ENCODE data around the gene CYP3A5. TPM values are rescaled to one million over a fixed set of nuclear protein-coding genes. Genes with fewer than 3 reads are reported as not detected.

CYP3A5 gene
- total and polyA plus RNA-seq, 10 of the 15 experiments (the other 5 are each of a cell fraction or from before 2014, with no cell fraction given): 0.05 to 1.3 (median 0.09) TPM; not detected in 2

DNA sequence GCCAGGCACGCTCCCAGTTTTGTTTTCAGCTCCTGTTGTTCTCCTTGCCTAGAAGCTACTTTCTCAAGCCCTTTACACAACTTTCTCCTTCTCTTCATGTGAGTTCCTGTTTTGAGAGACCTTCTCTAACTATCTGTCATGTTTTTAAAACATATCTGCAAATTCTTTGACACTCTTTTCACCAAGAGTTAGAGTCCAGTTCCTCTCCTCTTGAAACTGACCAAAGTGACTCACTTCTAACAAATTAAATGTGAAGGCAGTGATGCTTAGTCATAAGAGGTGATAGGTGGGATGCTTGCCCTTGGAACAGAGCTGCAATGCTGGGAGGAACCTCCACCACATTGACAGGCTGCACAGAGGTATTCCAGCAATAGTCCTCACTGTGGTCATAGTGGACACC, 37.8 kb downstream of the CYP3A5 start:
- no peak overlapping the region for H3K27ac ChIP-seq (ENCODE audit: control insufficient read depth, insufficient read depth)
- ATAC-seq (no peak), FAIRE-seq (no peak), DNase-seq (ENCODE audit: low read depth, low spot score) (no peak)
- no peaks in the 10 kb centered on the region for H3K9me3 ChIP-seq (replicated peaks; ENCODE audit: control insufficient read depth, insufficient read depth, low read length)
- in situ Hi-C loops (cut with MboI): no loop called here
- ChIA-PET POLR2A (no interaction called here), CTCF (interaction anchor here (0.5 kb wide), 1 partner anchor 35 kb away, joined by 3 read pairs; no protein-coding TSS in a partner anchor), SMC1A (ENCODE audit: uncharacterized antibody, unreplicated experiment) (interaction anchor here (1.0 kb wide), 1 partner anchor 10 kb away, joined by 3 read pairs; no protein-coding TSS in a partner anchor), RAD21 (ENCODE audit: unreplicated experiment) (no interaction called here)
- TF ChIP-seq, protein P1, sequence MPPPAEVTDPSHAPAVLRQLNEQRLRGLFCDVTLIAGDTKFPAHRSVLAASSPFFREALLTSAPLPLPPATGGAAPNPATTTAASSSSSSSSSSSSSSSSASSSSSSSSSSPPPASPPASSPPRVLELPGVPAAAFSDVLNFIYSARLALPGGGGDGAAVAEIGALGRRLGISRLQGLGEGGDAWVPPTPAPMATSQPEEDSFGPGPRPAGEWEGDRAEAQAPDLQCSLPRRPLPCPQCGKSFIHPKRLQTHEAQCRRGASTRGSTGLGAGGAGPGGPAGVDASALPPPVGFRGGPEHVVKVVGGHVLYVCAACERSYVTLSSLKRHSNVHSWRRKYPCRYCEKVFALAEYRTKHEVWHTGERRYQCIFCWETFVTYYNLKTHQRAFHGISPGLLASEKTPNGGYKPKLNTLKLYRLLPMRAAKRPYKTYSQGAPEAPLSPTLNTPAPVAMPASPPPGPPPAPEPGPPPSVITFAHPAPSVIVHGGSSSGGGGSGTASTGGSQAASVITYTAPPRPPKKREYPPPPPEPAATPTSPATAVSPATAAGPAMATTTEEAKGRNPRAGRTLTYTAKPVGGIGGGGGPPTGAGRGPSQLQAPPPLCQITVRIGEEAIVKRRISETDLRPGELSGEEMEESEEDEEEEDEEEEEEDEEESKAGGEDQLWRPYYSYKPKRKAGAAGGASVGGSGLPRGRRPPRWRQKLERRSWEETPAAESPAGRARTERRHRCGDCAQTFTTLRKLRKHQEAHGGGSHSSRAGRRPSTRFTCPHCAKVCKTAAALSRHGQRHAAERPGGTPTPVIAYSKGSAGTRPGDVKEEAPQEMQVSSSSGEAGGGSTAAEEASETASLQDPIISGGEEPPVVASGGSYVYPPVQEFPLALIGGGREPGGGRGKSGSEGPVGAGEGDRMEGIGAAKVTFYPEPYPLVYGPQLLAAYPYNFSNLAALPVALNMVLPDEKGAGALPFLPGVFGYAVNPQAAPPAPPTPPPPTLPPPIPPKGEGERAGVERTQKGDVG (CRISPR knock-in tag; IDR thresholded peaks at IDR 0.05): no peak
- TF ChIP-seq, protein P2, sequence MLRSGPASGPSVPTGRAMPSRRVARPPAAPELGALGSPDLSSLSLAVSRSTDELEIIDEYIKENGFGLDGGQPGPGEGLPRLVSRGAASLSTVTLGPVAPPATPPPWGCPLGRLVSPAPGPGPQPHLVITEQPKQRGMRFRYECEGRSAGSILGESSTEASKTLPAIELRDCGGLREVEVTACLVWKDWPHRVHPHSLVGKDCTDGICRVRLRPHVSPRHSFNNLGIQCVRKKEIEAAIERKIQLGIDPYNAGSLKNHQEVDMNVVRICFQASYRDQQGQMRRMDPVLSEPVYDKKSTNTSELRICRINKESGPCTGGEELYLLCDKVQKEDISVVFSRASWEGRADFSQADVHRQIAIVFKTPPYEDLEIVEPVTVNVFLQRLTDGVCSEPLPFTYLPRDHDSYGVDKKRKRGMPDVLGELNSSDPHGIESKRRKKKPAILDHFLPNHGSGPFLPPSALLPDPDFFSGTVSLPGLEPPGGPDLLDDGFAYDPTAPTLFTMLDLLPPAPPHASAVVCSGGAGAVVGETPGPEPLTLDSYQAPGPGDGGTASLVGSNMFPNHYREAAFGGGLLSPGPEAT (IDR thresholded peaks at IDR 0.05; ENCODE audit: low read depth): no peak
- TF ChIP-seq, protein P3, sequence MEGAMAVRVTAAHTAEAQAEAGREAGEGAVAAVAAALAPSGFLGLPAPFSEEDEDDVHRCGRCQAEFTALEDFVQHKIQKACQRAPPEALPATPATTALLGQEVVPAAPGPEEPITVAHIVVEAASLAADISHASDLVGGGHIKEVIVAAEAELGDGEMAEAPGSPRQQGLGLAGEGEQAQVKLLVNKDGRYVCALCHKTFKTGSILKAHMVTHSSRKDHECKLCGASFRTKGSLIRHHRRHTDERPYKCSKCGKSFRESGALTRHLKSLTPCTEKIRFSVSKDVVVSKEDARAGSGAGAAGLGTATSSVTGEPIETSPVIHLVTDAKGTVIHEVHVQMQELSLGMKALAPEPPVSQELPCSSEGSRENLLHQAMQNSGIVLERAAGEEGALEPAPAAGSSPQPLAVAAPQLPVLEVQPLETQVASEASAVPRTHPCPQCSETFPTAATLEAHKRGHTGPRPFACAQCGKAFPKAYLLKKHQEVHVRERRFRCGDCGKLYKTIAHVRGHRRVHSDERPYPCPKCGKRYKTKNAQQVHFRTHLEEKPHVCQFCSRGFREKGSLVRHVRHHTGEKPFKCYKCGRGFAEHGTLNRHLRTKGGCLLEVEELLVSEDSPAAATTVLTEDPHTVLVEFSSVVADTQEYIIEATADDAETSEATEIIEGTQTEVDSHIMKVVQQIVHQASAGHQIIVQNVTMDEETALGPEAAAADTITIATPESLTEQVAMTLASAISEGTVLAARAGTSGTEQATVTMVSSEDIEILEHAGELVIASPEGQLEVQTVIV (IDR thresholded peaks at IDR 0.05; ENCODE audit: borderline replicate concordance, partially characterized antibody): no peak
- TF ChIP-seq ZNF217 (IDR thresholded peaks at IDR 0.05) (no peak), PAX5 (IDR thresholded peaks at IDR 0.05; ENCODE audit: borderline replicate concordance, low read depth, low read length) (no peak)
- BruUV-seq (replicated peaks): no TSS peak
- H2AFZ ChIP-seq (ENCODE audit: control insufficient read depth, low read depth, low read length): no peak overlapping the region
- no peak overlapping the region for H3K9ac ChIP-seq (ENCODE audit: control insufficient read depth, insufficient read depth, low read length)
- H3K36me3 ChIP-seq (ENCODE audit: control insufficient read depth in 2 of 2, insufficient read depth in 2 of 2, low read length in 1 of 2): no peaks in the 10 kb centered on the region; a peak in 1 of 4 replicates
- H3K4me2 ChIP-seq (ENCODE audit: control insufficient read depth, insufficient read depth): no peak overlapping the region
- no peaks in the 10 kb centered on the region for H3K27me3 ChIP-seq (replicated peaks in 1 of 2; ENCODE audit: control insufficient read depth in 2 of 2, insufficient read depth in 2 of 2, low read length in 1 of 2)
- intact Hi-C loops (cut with micrococcal nuclease; ENCODE audit: unreplicated experiment): no loop called here
- H3K4me3 ChIP-seq: no peak overlapping the region
- no peaks in the 10 kb centered on the region for H4K20me1 ChIP-seq (ENCODE audit: control insufficient read depth, insufficient read depth)
- H3K4me1 ChIP-seq (ENCODE audit: control insufficient read depth, insufficient read depth, low read length): no peaks in the 10 kb centered on the region
- 90% methylated on average over 1 of the region's 1 CpG for WGBS (ENCODE audit: insufficient coverage, insufficient replicate concordance, low lambda C conversion rate, missing lambda C conversion rate)
- no peaks in the 10 kb centered on the region for H3K79me2 ChIP-seq (ENCODE audit: control insufficient read depth, insufficient read depth, low read length)
